MM.1S (cell line): Measurements from ENCODE around the gene ANTXR1.

Experiments
- DNase-seq: peaks from one replicate; pipeline ENCODE4 v3.0.0-alpha.2; 2015
- H2AFZ ChIP-seq: fragments of 300-600 bp; sonication (generic); 2 replicates; pipeline ENCODE4 v1.6.0; 2016; ENCODE audit warnings: antibody characterized with exemption, low read length
- H3F3A ChIP-seq: fragments of 300-600 bp; sonication (generic); 2 replicates; pipeline ENCODE4 v1.6.1; 2016; ENCODE audit warnings: mild to moderate bottlenecking, antibody characterized with exemption, low read length, moderate library complexity, mixed read lengths; ENCODE audit not compliant: insufficient read depth
- H3K27ac ChIP-seq: fragments of 300-600 bp; sonication (generic); 2 replicates; pipeline ENCODE4 v1.5.1; 2016; ENCODE audit warnings: mild to moderate bottlenecking, low read length
- H3K27me3 ChIP-seq: fragments of 300-600 bp; sonication (generic); replicated peaks from 2 replicates; pipeline ENCODE4 v1.6.0; 2016; ENCODE audit warnings: low read length; ENCODE audit not compliant: insufficient read depth
- H3K36me3 ChIP-seq: fragments of 300-600 bp; sonication (generic); replicated peaks from 2 replicates; pipeline ENCODE4 v1.6.1; 2016; ENCODE audit warnings: mild to moderate bottlenecking, low read length, mixed read lengths; ENCODE audit not compliant: insufficient read depth
- H3K4me1 ChIP-seq: fragments of 300-600 bp; sonication (generic); 2 replicates; pipeline ENCODE4 v1.6.1; 2016; ENCODE audit warnings: low read length, mixed read lengths
- H3K4me2 ChIP-seq: fragments of 300-600 bp; sonication (generic); 2 replicates; pipeline ENCODE4 v1.6.0; 2016; ENCODE audit warnings: low read depth, low read length
- H3K4me3 ChIP-seq: fragments of 300-600 bp; sonication (generic); 2 replicates; pipeline ENCODE4 v1.5.1; 2016; ENCODE audit warnings: low read length, mixed read lengths
- H3K79me2 ChIP-seq: fragments of 300-600 bp; sonication (generic); 2 replicates; pipeline ENCODE4 v1.6.1; 2016; ENCODE audit warnings: mixed run types, low read length, mixed read lengths
- H3K9ac ChIP-seq: fragments of 300-600 bp; sonication (generic); 2 replicates; pipeline ENCODE4 v1.6.1; 2016; ENCODE audit warnings: low read length, mixed read lengths
- H3K9me2 ChIP-seq: fragments of 300-600 bp; sonication (generic); replicated peaks from 2 replicates; pipeline ENCODE4 v1.6.1; 2016; ENCODE audit warnings: mild to moderate bottlenecking, low read length, mixed read lengths; ENCODE audit not compliant: insufficient read depth
- H3K9me3 ChIP-seq: fragments of 300-600 bp; sonication (generic); replicated peaks from 2 replicates; pipeline ENCODE4 v1.6.1; 2016; ENCODE audit warnings: mild to moderate bottlenecking, low read length, mixed read lengths; ENCODE audit not compliant: insufficient read depth
- H4K20me1 ChIP-seq: fragments of 300-600 bp; sonication (generic); 2 replicates; pipeline ENCODE4 v1.6.1; 2016; ENCODE audit warnings: mild to moderate bottlenecking, low read length, moderate library complexity, mixed read lengths; ENCODE audit not compliant: insufficient read depth
- CTCF ChIP-seq: fragments of 300-600 bp; sonication (generic); IDR thresholded peaks from 2 replicates; pipeline ENCODE4 v1.5.1; 2016; ENCODE audit warnings: antibody characterized with exemption, low read length, mixed read lengths
- EZH2 ChIP-seq: fragments of 300-600 bp; sonication (generic); optimal IDR thresholded peaks from 2 replicates; pipeline ENCODE3; 2017; ENCODE audit warnings: low read depth, mild to moderate bottlenecking, antibody characterized with exemption, low read length, mixed read lengths
- EZH2phosphoT487 ChIP-seq: fragments of 300-600 bp; sonication (generic); IDR thresholded peaks from 2 replicates; pipeline ENCODE4 v1.6.1; 2018; ENCODE audit warnings: antibody characterized with exemption, low read length

Gene ANTXR1

GRCh38 chr2:69271831-69272257 lies 258.9 kb downstream of the ANTXR1 start:
- TF ChIP-seq EZH2 (no peak), CTCF (no peak), EZH2phosphoT487 (no peak)
- no peak overlapping the region for H3K27ac ChIP-seq

GRCh38 chr2:69272803-69273471 lies 260.0 kb downstream of the ANTXR1 start:
- Histone ChIP-seq H4K20me1 (no peaks in the 10 kb centered on the region), H3K79me2 (no peaks in the 10 kb centered on the region), H3K9ac (no peak overlapping the region), H3K27ac (no peak overlapping the region), H3F3A (no peaks in the 10 kb centered on the region), H3K9me2 (no peaks in the 10 kb centered on the region), H3K9me3 (no peaks in the 10 kb centered on the region), H2AFZ (no peak overlapping the region), H3K4me3 (no peak overlapping the region), H3K27me3 (no peaks in the 10 kb centered on the region), H3K4me1 (no peaks in the 10 kb centered on the region), H3K36me3 (no peaks in the 10 kb centered on the region), H3K4me2 (no peak overlapping the region)
- no peak for DNase-seq
- TF ChIP-seq EZH2 (no peak), CTCF (no peak), EZH2phosphoT487 (no peak)

More at GRCh38 chr2:69271831-69272257, 258.9 kb downstream of the ANTXR1 start:
- Histone ChIP-seq H3K4me1 (no peaks in the 10 kb centered on the region), H2AFZ (no peak overlapping the region), H3K27me3 (no peaks in the 10 kb centered on the region), H3K4me3 (no peak overlapping the region), H3K9me3 (no peaks in the 10 kb centered on the region), H3F3A (no peaks in the 10 kb centered on the region), H3K9me2 (no peaks in the 10 kb centered on the region), H3K36me3 (no peaks in the 10 kb centered on the region), H4K20me1 (no peaks in the 10 kb centered on the region), H3K9ac (no peak overlapping the region), H3K4me2 (no peak overlapping the region), H3K79me2 (no peaks in the 10 kb centered on the region)
- no peak for DNase-seq

- Histone ChIP-seq H3K9ac (no peak overlapping the region), H3K27me3 (no peaks in the 10 kb centered on the region), H3K36me3 (no peaks in the 10 kb centered on the region), H3K27ac (no peak overlapping the region), H3K9me3 (no peaks in the 10 kb centered on the region), H3K9me2 (no peaks in the 10 kb centered on the region), H3K4me2 (no peak overlapping the region), H3K4me3 (no peak overlapping the region), H2AFZ (no peak overlapping the region), H3K4me1 (no peaks in the 10 kb centered on the region), H3K79me2 (no peaks in the 10 kb centered on the region), H3F3A (no peaks in the 10 kb centered on the region), H4K20me1 (no peaks in the 10 kb centered on the region)
- DNase-seq = no peak
- TF ChIP-seq CTCF = no peak
- TF ChIP-seq EZH2 = no peak
- no peak for TF ChIP-seq EZH2phosphoT487
These were observed 262.5 kb downstream of the ANTXR1 start for GRCh38 chr2:69275490-69275889.
